PC-3 (cell line): ENCODE results near the gene SLC41A3. TPM values are rescaled to one million over a fixed set of nuclear protein-coding genes. Genes with fewer than 3 reads are reported as not detected.

ENCODE experiments used
- ATAC-seq: fragments of 200-7000 bp; cut with Tn5 transposase; 2 replicates; pipeline ENCODE4 v1.9.1; 2020; ENCODE audit warnings: mild to moderate bottlenecking, moderate library complexity
- BruUV-seq: library from RNA; stranded (reverse); fragments of 400-500 nt; replicated peaks from 2 replicates; lab custom pipeline; 2021; lab: Mats Ljungman, UMichigan
- CTCF ChIA-PET: fragments of 300-600 bp; sonication (Branson Sonifier 250); formaldehyde crosslinking; loops from one replicate; lab custom pipeline; 2022; ENCODE audit warnings: antibody characterized with exemption; lab: Charles Lee
- POLR2A ChIA-PET: fragments of 300-600 bp; sonication (Branson Sonifier 250); formaldehyde crosslinking; loops from one replicate; lab custom pipeline; 2022; ENCODE audit warnings: antibody characterized with exemption; ENCODE audit not compliant: unreplicated experiment; lab: Charles Lee
- DNase-seq: peaks from one replicate; pipeline ENCODE4 v3.0.0-alpha.2; 2015
- H2AFZ ChIP-seq: fragments of 300-600 bp; sonication (generic); 2 replicates; pipeline ENCODE4 v1.6.0; 2016; ENCODE audit warnings: antibody characterized with exemption, low read length
- H3F3A ChIP-seq: fragments of 300-600 bp; sonication (generic); one replicate; pipeline ENCODE4 v1.6.0; 2017; ENCODE audit warnings: antibody characterized with exemption, low read length, control low read depth, mild to moderate bottlenecking; ENCODE audit not compliant: unreplicated experiment
- H3K27ac ChIP-seq: fragments of 300-600 bp; sonication (generic); 2 replicates; pipeline ENCODE4 v1.5.1; 2016; ENCODE audit warnings: mild to moderate bottlenecking, low read length
- H3K27me3 ChIP-seq: fragments of 300-600 bp; sonication (generic); 2 replicates; pipeline ENCODE4 v1.6.1; 2016; ENCODE audit warnings: low read length, mixed read lengths
- H3K36me3 ChIP-seq: fragments of 300-600 bp; sonication (generic); 2 replicates; pipeline ENCODE4 v1.6.1; 2016; ENCODE audit warnings: low read depth, mixed run types, low read length, mixed read lengths
- H3K4me1 ChIP-seq: fragments of 300-600 bp; sonication (generic); 2 replicates; pipeline ENCODE4 v1.5.1; 2016; ENCODE audit warnings: low read length; ENCODE audit not compliant: insufficient read depth
- H3K4me2 ChIP-seq: fragments of 300-600 bp; sonication (generic); 2 replicates; pipeline ENCODE4 v1.6.0; 2016; ENCODE audit warnings: low read length
- H3K4me3 ChIP-seq: fragments of 300-600 bp; sonication (generic); 2 replicates; pipeline ENCODE4 v1.5.1; 2016; ENCODE audit warnings: mild to moderate bottlenecking, low read length, mixed read lengths
- H3K79me2 ChIP-seq: fragments of 300-600 bp; sonication (generic); 2 replicates; pipeline ENCODE4 v1.6.1; 2017; ENCODE audit warnings: low read length, mixed read lengths
- H3K9ac ChIP-seq: fragments of 300-600 bp; sonication (generic); 2 replicates; pipeline ENCODE4 v1.6.0; 2016; ENCODE audit warnings: mild to moderate bottlenecking, low read length
- H3K9me2 ChIP-seq: fragments of 300-600 bp; sonication (generic); replicated peaks from 2 replicates; pipeline ENCODE4 v1.6.1; 2016; ENCODE audit warnings: mixed run types, low read length, mixed read lengths
- H3K9me3 ChIP-seq: fragments of 300-600 bp; sonication (generic); 2 replicates; pipeline ENCODE4 v1.6.1; 2016; ENCODE audit warnings: low read length, mixed read lengths
- H4K20me1 ChIP-seq: fragments of 300-600 bp; sonication (generic); 2 replicates; pipeline ENCODE4 v1.6.1; 2016; ENCODE audit warnings: low read length, mixed read lengths
- EZH2 ChIP-seq: fragments of 300-600 bp; sonication (generic); IDR thresholded peaks from one replicate; pipeline ENCODE4 v1.6.1; 2017; ENCODE audit warnings: antibody characterized with exemption, mild to moderate bottlenecking, low read length; ENCODE audit not compliant: unreplicated experiment
- EZH2phosphoT487 ChIP-seq: fragments of 300-600 bp; sonication (generic); IDR thresholded peaks from 2 replicates; pipeline ENCODE4 v1.6.1; 2018; ENCODE audit warnings: mild to moderate bottlenecking, antibody characterized with exemption, low read length, borderline replicate concordance
- intact Hi-C: fragments of 100-400 bp; cut with micrococcal nuclease; formaldehyde crosslinking; loops from 2 replicates; pipeline ENCODE4 v1.9.0; 2023
- total RNA-seq: library from RNA; depleted of rRNA; stranded (reverse); fragments of >200 nt; gene quantifications from 2 replicates; pipeline ENCODE4 v1.2.3, GENCODE V29; 2014
- TF ChIP-seq, protein P1 (sequence below): fragments of 300-600 bp; sonication (generic); conservative IDR thresholded peaks from 2 replicates; pipeline ENCODE4 v1.5.1; 2017; ENCODE audit warnings: antibody characterized with exemption, low read depth, mild to moderate bottlenecking, low read length

Gene SLC41A3
- total RNA-seq, 1 experiment from 2014 or later = 29.8 TPM

DNA sequence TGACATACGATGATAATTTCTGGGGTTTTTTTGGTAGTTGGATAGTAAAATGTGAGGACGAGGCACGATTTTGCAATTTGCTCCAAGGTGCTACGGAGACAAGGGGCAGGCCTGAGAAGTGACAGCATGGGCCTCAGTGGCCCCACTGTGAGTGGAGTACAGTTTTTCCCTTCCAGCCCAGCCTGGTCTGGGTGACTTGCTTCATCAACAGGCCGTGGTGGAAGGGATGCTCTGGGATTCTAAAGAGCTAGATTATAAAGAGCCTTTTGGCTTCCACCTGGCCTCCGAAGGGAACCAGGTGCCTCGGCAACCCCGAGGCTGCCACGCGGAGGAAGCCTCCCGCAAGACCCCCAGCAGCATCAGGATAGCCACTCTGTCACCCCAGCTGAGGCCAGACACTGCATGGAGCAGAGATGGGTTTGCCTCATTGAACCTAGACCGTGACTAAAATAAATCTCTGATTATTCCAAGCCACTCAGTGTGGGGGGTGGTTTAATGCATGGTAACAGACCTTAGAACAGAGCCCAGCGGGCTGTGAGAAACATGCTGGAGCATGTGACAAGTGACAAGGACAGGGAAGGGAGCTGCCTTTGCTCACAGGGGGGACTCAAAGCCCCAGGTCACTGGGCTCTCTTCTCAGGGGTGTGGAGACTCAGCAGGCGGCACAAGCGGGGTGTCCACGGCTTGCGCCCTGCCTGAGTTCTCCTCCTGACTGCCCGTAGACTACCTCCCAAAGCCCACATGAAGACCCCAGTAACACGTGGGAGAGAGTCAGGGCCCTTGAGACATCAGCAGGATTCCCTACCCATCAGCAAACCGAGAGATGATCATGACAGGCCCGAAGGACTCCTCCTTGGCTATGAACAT, 22.6 kb upstream of the SLC41A3 start:
- no peaks in the 10 kb centered on the region for H3K9me3 ChIP-seq

DNA sequence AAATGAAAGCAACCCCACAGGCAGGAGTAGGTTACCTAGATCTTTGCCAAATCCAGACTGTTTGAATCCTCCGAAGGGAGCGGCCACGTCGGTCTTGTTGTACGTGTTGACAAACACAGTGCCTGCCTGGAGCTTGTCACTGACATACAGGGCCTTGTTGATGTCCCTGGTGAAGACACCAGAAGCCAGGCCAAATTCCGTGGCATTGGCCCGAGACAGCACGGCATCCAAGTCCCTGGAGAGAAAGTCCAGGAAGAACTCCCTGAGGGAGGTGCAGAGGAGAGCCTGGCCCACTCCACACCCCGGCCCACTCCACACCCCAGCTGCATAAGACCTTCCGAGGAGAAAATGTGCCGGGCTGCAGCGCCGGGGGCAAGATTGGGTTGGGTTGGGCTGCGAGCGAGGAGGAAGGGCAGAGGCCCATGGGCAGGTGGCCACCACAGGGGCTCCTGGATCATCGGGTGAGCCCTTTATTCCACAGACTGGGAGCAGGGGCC, 21.8 kb upstream of the SLC41A3 start:
- Histone ChIP-seq H3K27me3 (no peaks in the 10 kb centered on the region), H3K27ac (no peak overlapping the region), H2AFZ (no peak overlapping the region), H4K20me1 (no peaks in the 10 kb centered on the region), H3K9me2 (no peaks in the 10 kb centered on the region), H3K4me3 (no peak overlapping the region), H3K36me3 (no peaks in the 10 kb centered on the region), H3F3A (no peaks in the 10 kb centered on the region), H3K9me3 (no peaks in the 10 kb centered on the region), H3K4me2 (no peak overlapping the region), H3K79me2 (no peaks in the 10 kb centered on the region), H3K4me1 (no peaks in the 10 kb centered on the region), H3K9ac (no peak overlapping the region)
- TF ChIP-seq, protein P1, sequence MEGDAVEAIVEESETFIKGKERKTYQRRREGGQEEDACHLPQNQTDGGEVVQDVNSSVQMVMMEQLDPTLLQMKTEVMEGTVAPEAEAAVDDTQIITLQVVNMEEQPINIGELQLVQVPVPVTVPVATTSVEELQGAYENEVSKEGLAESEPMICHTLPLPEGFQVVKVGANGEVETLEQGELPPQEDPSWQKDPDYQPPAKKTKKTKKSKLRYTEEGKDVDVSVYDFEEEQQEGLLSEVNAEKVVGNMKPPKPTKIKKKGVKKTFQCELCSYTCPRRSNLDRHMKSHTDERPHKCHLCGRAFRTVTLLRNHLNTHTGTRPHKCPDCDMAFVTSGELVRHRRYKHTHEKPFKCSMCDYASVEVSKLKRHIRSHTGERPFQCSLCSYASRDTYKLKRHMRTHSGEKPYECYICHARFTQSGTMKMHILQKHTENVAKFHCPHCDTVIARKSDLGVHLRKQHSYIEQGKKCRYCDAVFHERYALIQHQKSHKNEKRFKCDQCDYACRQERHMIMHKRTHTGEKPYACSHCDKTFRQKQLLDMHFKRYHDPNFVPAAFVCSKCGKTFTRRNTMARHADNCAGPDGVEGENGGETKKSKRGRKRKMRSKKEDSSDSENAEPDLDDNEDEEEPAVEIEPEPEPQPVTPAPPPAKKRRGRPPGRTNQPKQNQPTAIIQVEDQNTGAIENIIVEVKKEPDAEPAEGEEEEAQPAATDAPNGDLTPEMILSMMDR = no peak
- TF ChIP-seq EZH2phosphoT487 (no peak), EZH2 (no peak)
- no peak for ATAC-seq
- intact Hi-C loops = no loop called here
- POLR2A ChIA-PET = no interaction called here
- DNase-seq = no peak
- CTCF ChIA-PET = no interaction called here
- no TSS peak for BruUV-seq

More for the DNA sequence above, 22.6 kb upstream of the SLC41A3 start:
- H2AFZ ChIP-seq = no peak overlapping the region
- H3K4me1 ChIP-seq = no peaks in the 10 kb centered on the region
- ChIA-PET CTCF (no interaction called here), POLR2A (no interaction called here)
- no peaks in the 10 kb centered on the region for H3K27me3 ChIP-seq
- ATAC-seq (no peak), DNase-seq (no peak)
- no peaks in the 10 kb centered on the region for H3K36me3 ChIP-seq
- no TSS peak for BruUV-seq
- no peaks in the 10 kb centered on the region for H3F3A ChIP-seq
- no peak overlapping the region for H3K4me3 ChIP-seq
- H3K4me2 ChIP-seq = no peak overlapping the region
- H3K9me2 ChIP-seq = no peaks in the 10 kb centered on the region
- no peak overlapping the region for H3K9ac ChIP-seq
- H3K79me2 ChIP-seq = no peaks in the 10 kb centered on the region
- H4K20me1 ChIP-seq = no peaks in the 10 kb centered on the region
- H3K27ac ChIP-seq = no peak overlapping the region
- TF ChIP-seq EZH2 (no peak), EZH2phosphoT487 (no peak)
- TF ChIP-seq, protein P1 = no peak
- intact Hi-C loops = no loop called here
